SK-N-MC (cell line): ENCODE results near the gene CCDC70.

Experiments used
- DNase-seq: peaks from one replicate; pipeline ENCODE4 v3.0.0-alpha.2; 2011; ENCODE audit warnings: low read depth, low spot score
- H3K27ac ChIP-seq: fragments of 200-600 bp; sonication (generic); 2 replicates; pipeline ENCODE4 v1.5.1; 2016; ENCODE audit warnings: mixed run types
- H3K36me3 ChIP-seq: fragments of 200-600 bp; sonication (generic); 2 replicates; pipeline ENCODE4 v1.6.1; 2017; ENCODE audit warnings: antibody characterized with exemption, low read length, mixed read lengths; ENCODE audit not compliant: insufficient read depth
- H3K4me3 ChIP-seq: fragments of 200-600 bp; sonication (generic); 2 replicates; pipeline ENCODE4 v1.5.1; 2016
- H3K9ac ChIP-seq: fragments of 200-600 bp; sonication (generic); 2 replicates; pipeline ENCODE4 v1.8.0; 2017; ENCODE audit warnings: mixed run types, mixed read lengths; ENCODE audit not compliant: insufficient read length
- H3K9me3 ChIP-seq: fragments of 200-600 bp; sonication (generic); 2 replicates; pipeline ENCODE4 v1.6.1; 2017; ENCODE audit warnings: low read depth, mild to moderate bottlenecking, antibody characterized with exemption, low read length, moderate library complexity, mixed read lengths
- EZH2 ChIP-seq: fragments of 200-600 bp; sonication (generic); IDR thresholded peaks from one replicate; pipeline ENCODE4 v1.6.1; 2017; ENCODE audit warnings: antibody characterized with exemption
- FOXP2 ChIP-seq: optimal IDR thresholded peaks from 2 replicates; pipeline ENCODE3; 2011; ENCODE audit warnings: mild to moderate bottlenecking, moderate library complexity; ENCODE audit not compliant: insufficient read depth; ENCODE audit errors: extremely low read length, control extremely low read depth
- POLR2AphosphoS5 ChIP-seq: IDR thresholded peaks from 2 replicates; pipeline ENCODE4 v1.6.1; 2012; ENCODE audit warnings: mild to moderate bottlenecking, low read depth, low read length, borderline replicate concordance

Gene CCDC70

GRCh38 chr13:51825681-51826254 lies 36.0 kb upstream of the CCDC70 start:
- no peaks in the 10 kb centered on the region for H3K9me3 ChIP-seq
- DNase-seq: no peak
- no peak overlapping the region for H3K4me3 ChIP-seq
- no peaks in the 10 kb centered on the region for H3K36me3 ChIP-seq
- no peak overlapping the region for H3K27ac ChIP-seq
- H3K9ac ChIP-seq: no peak overlapping the region
- no peak for TF ChIP-seq EZH2
- no peak for TF ChIP-seq POLR2AphosphoS5
- TF ChIP-seq FOXP2: no peak

- H3K4me3 ChIP-seq: peak overlapping the region; percentile 37; the same call in 1 of the 2 replicates
- H3K9me3 ChIP-seq: no peaks in the 10 kb centered on the region
- H3K9ac ChIP-seq: no peak overlapping the region
- peak overlapping the region; percentile 87 for H3K27ac ChIP-seq
- no peaks in the 10 kb centered on the region for H3K36me3 ChIP-seq
- no peak for DNase-seq
- TF ChIP-seq POLR2AphosphoS5 (no peak), FOXP2 (no peak), EZH2 (no peak)
Observed at GRCh38 chr13:51826606-51827005, 35.2 kb upstream of the CCDC70 start.

- H3K4me3 ChIP-seq: peak overlapping the region; percentile 37; the same call in 1 of the 2 replicates
- no peaks in the 10 kb centered on the region for H3K36me3 ChIP-seq
- no peak for DNase-seq
- H3K9me3 ChIP-seq: no peaks in the 10 kb centered on the region
- TF ChIP-seq POLR2AphosphoS5 (peak; percentile 43; the same call in 1 of the 2 replicates), FOXP2 (peak; percentile 56), EZH2 (no peak)
- no peak overlapping the region for H3K9ac ChIP-seq
- H3K27ac ChIP-seq: peak overlapping the region; percentile 87
Observed at GRCh38 chr13:51827254-51827653, 34.5 kb upstream of the CCDC70 start.

GRCh38 chr13:51828730-51829567 lies 32.8 kb upstream of the CCDC70 start:
- H3K36me3 ChIP-seq: no peaks in the 10 kb centered on the region
- no peak overlapping the region for H3K9ac ChIP-seq
- H3K4me3 ChIP-seq: no peak overlapping the region
- no peak for DNase-seq
- TF ChIP-seq FOXP2 (no peak), EZH2 (no peak), POLR2AphosphoS5 (no peak)
- no peak overlapping the region for H3K27ac ChIP-seq
- no peaks in the 10 kb centered on the region for H3K9me3 ChIP-seq

- no peaks in the 10 kb centered on the region for H3K36me3 ChIP-seq
- no peaks in the 10 kb centered on the region for H3K9me3 ChIP-seq
- no peak for TF ChIP-seq EZH2
- TF ChIP-seq FOXP2: no peak
- DNase-seq: no peak
- H3K4me3 ChIP-seq: no peak overlapping the region
- H3K27ac ChIP-seq: no peak overlapping the region
- no peak overlapping the region for H3K9ac ChIP-seq
Observed at GRCh38 chr13:51829568-51829899, 32.2 kb upstream of the CCDC70 start.

- H3K9me3 ChIP-seq: no peaks in the 10 kb centered on the region
- no peaks in the 10 kb centered on the region for H3K36me3 ChIP-seq
- TF ChIP-seq FOXP2 (no peak), EZH2 (no peak), POLR2AphosphoS5 (no peak)
- DNase-seq: no peak
- H3K9ac ChIP-seq: no peak overlapping the region
- H3K4me3 ChIP-seq: no peak overlapping the region
- H3K27ac ChIP-seq: no peak overlapping the region
Observed at GRCh38 chr13:51831519-51831918, 30.2 kb upstream of the CCDC70 start.

- DNase-seq: no peak
- no peak overlapping the region for H3K27ac ChIP-seq
- H3K9ac ChIP-seq: no peak overlapping the region
- H3K4me3 ChIP-seq: no peak overlapping the region
- no peaks in the 10 kb centered on the region for H3K36me3 ChIP-seq
- TF ChIP-seq EZH2 (no peak), POLR2AphosphoS5 (no peak), FOXP2 (no peak)
- no peaks in the 10 kb centered on the region for H3K9me3 ChIP-seq
Observed at GRCh38 chr13:51832471-51833152, 29.2 kb upstream of the CCDC70 start.

GRCh38 chr13:51833980-51834379 lies 27.8 kb upstream of the CCDC70 start:
- TF ChIP-seq EZH2: no peak
- TF ChIP-seq POLR2AphosphoS5: no peak
- no peak for TF ChIP-seq FOXP2
- no peak for DNase-seq
- H3K9ac ChIP-seq: no peak overlapping the region
- no peaks in the 10 kb centered on the region for H3K9me3 ChIP-seq
- no peak overlapping the region for H3K4me3 ChIP-seq
- H3K27ac ChIP-seq: no peak overlapping the region
- no peaks in the 10 kb centered on the region for H3K36me3 ChIP-seq
